ENCODE results near the gene CARS1. TPM values are rescaled to one million over a fixed set of nuclear protein-coding genes. Genes with fewer than 3 reads are reported as not detected.

Gene CARS1
- total and polyA plus RNA-seq, 9 of the 15 experiments (the other 6 are each of a cell fraction or from before 2014, with no cell fraction given) = 14.4 to 106 (median 73.6) TPM

DNA sequence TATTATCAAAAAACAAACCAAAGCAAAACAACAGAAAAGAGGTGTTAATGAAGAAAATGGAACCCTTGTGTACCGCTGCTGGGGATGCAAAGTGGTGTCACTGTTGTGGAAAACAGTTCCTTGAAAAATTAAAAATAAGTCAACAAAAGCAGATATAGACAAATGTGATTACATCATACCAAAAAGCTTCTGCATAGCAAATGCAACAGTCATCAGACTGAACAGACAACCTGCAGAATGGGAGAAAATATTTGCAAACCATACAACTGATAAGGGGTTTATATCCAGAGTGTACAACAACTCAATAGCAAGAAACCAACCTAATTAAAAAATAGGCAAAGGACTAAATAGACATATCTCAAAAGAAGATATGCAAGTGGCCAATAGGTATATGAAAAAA, 22.9 kb upstream of the CARS1 start:
- in situ Hi-C loops (cut with MboI) (no loop called here), intact Hi-C loops (cut with micrococcal nuclease) (no loop called here)
- Histone ChIP-seq H3K36me3 (ENCODE audit: control insufficient read depth, insufficient read depth, low read length) (no peaks in the 10 kb centered on the region), H3K9me3 (replicated peaks; ENCODE audit: control insufficient read depth, insufficient read depth, low read depth, low read length) (no peaks in the 10 kb centered on the region), H3K9me1 (ENCODE audit: control insufficient read depth, insufficient read depth, low read length) (no peaks in the 10 kb centered on the region), H3K4me2 (ENCODE audit: insufficient read depth, low read length) (no peak overlapping the region), H3K9ac (ENCODE audit: insufficient read depth in 1 of 2, low read depth in 2 of 2, low read length in 2 of 2) (no peak overlapping the region), H3K79me2 (ENCODE audit: control insufficient read depth, insufficient read depth, low read length) (no peaks in the 10 kb centered on the region), H3K27me3 (ENCODE audit: control insufficient read depth in 2 of 2, insufficient read depth in 2 of 2, low read length in 2 of 2) (peaks cover 0 to 16% of the 10 kb centered on the region in 2 experiments; a peak in 2 of 5 replicates), H2AFZ (ENCODE audit: low read depth, low read length) (no peak overlapping the region), H4K20me1 (replicated peaks; ENCODE audit: control insufficient read depth, insufficient read depth, low read length) (no peaks in the 10 kb centered on the region), H3K4me3 (no peak overlapping the region), H3K27ac (ENCODE audit: extremely low read depth, low read depth, low read length) (no peak overlapping the region), H3K4me1 (replicated peaks in 1 of 2; ENCODE audit: control insufficient read depth in 2 of 2, insufficient read depth in 2 of 2, low read length in 2 of 2) (peaks cover 0 to 4% of the 10 kb centered on the region in 2 experiments; a peak in 1 of 5 replicates)
- no peak for TF ChIP-seq SP1 (CRISPR knock-in tag; IDR thresholded peaks at IDR 0.05)
- no peak for TF ChIP-seq CEBPG (CRISPR knock-in tag; IDR thresholded peaks at IDR 0.05)
- peak; percentile 27 to 43; a peak in 1 of 4 replicates for TF ChIP-seq CEBPG (tag; conservative IDR thresholded peaks at IDR 0.05 in 1 of 2, IDR thresholded peaks at IDR 0.05 in 1 of 2)
- no peak for TF ChIP-seq ZNF3 (CRISPR knock-in tag; IDR thresholded peaks at IDR 0.05)
- TF ChIP-seq, protein P1, sequence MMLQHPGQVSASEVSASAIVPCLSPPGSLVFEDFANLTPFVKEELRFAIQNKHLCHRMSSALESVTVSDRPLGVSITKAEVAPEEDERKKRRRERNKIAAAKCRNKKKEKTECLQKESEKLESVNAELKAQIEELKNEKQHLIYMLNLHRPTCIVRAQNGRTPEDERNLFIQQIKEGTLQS (IDR thresholded peaks at IDR 0.05) = peak; percentile 30; the same call in 1 of the 2 replicates
- TF ChIP-seq, protein P1 (CRISPR knock-in tag; conservative IDR thresholded peaks at IDR 0.05) = no peak
- TF ChIP-seq, protein P2, sequence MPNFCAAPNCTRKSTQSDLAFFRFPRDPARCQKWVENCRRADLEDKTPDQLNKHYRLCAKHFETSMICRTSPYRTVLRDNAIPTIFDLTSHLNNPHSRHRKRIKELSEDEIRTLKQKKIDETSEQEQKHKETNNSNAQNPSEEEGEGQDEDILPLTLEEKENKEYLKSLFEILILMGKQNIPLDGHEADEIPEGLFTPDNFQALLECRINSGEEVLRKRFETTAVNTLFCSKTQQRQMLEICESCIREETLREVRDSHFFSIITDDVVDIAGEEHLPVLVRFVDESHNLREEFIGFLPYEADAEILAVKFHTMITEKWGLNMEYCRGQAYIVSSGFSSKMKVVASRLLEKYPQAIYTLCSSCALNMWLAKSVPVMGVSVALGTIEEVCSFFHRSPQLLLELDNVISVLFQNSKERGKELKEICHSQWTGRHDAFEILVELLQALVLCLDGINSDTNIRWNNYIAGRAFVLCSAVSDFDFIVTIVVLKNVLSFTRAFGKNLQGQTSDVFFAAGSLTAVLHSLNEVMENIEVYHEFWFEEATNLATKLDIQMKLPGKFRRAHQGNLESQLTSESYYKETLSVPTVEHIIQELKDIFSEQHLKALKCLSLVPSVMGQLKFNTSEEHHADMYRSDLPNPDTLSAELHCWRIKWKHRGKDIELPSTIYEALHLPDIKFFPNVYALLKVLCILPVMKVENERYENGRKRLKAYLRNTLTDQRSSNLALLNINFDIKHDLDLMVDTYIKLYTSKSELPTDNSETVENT (CRISPR knock-in tag; IDR thresholded peaks at IDR 0.05) = no peak
- no peak for TF ChIP-seq TAF9B (IDR thresholded peaks at IDR 0.05; ENCODE audit: partially characterized antibody)
- peak; percentile 57 for TF ChIP-seq CEBPB (tag; IDR thresholded peaks at IDR 0.05)
- no peak for TF ChIP-seq NFE2 (IDR thresholded peaks at IDR 0.05; ENCODE audit: low read depth)
- TF ChIP-seq, protein P3, sequence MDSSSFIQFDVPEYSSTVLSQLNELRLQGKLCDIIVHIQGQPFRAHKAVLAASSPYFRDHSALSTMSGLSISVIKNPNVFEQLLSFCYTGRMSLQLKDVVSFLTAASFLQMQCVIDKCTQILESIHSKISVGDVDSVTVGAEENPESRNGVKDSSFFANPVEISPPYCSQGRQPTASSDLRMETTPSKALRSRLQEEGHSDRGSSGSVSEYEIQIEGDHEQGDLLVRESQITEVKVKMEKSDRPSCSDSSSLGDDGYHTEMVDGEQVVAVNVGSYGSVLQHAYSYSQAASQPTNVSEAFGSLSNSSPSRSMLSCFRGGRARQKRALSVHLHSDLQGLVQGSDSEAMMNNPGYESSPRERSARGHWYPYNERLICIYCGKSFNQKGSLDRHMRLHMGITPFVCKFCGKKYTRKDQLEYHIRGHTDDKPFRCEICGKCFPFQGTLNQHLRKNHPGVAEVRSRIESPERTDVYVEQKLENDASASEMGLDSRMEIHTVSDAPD (CRISPR knock-in tag; IDR thresholded peaks at IDR 0.05) = no peak
- BruUV-seq (replicated peaks) = no TSS peak
- ChIA-PET POLR2A (no interaction called here), CTCF (ENCODE audit: low intra/inter-chr PET ratio) (no interaction called here)
- FAIRE-seq (no peak), DNase-seq (ENCODE audit: extremely low read depth in 1 of 4, low spot score in 3 of 4) (no peak), ATAC-seq (no peak)
- 0% methylated on average over 1 of the region's 1 CpG for WGBS (ENCODE audit: insufficient coverage, low coverage, missing lambda C conversion rate)
